HepG2 (cell line): ENCODE results near the gene PAPSS1. TPM values are rescaled to one million over a fixed set of nuclear protein-coding genes. Genes with fewer than 3 reads are reported as not detected.

Experiments
- ATAC-seq: fragments of 200-7000 bp; cut with Tn5 transposase; 3 replicates; pipeline ENCODE4 v1.9.1; 2020; ENCODE audit warnings: mild to moderate bottlenecking, moderate library complexity
- BruUV-seq: library from RNA; stranded (reverse); fragments of 400-500 nt; replicated peaks from 2 replicates; lab custom pipeline; 2021; lab: Mats Ljungman, UMichigan
- CTCF ChIA-PET: fragments of 300-600 bp; formaldehyde crosslinking; extraction: SDS; loops from one replicate; lab custom pipeline; 2021; ENCODE audit warnings: low total read pairs, inconsistent platforms, low intra/inter-chr PET ratio; lab: Yijun Ruan, JAX
- POLR2A ChIA-PET: fragments of 350-600 bp; sonication (Branson Sonifier 250); formaldehyde crosslinking; loops from one replicate; lab custom pipeline; 2020; ENCODE audit warnings: antibody characterized with exemption, inconsistent platforms; lab: Yijun Ruan, JAX
- DNase-seq: peaks from one replicate; pipeline ENCODE4 v3.0.0-alpha.2; 2015; ENCODE audit warnings: low spot score
- FAIRE-seq: peaks from 3 replicates; lab custom pipeline; 2011; peaks lifted over from hg19 to GRCh38; lab: Jason Lieb, UNC
- H2AFZ ChIP-seq: one replicate; pipeline ENCODE4 v1.6.1; 2011; ENCODE audit warnings: low read length, inconsistent platforms
- H3K27ac ChIP-seq: fragments of 300-600 bp; 3 replicates; pipeline ENCODE4 v1.8.0; 2011; ENCODE audit warnings: mixed run types, mild to moderate bottlenecking, mixed read lengths, low read length, inconsistent platforms; ENCODE audit not compliant: insufficient read depth; ENCODE audit errors: extremely low read length
- H3K27me3 ChIP-seq, 2 experiments: fragments of 200-600 bp in 1 of 2; 2 replicates in 1 of 2; 3 replicates in 1 of 2; pipeline versions ENCODE4 v1.6.0 to v1.8.0; 2011; ENCODE audit warnings: low read length in 2 of 2, mild to moderate bottlenecking in 2 of 2, moderate library complexity in 2 of 2, inconsistent platforms in 1 of 2; ENCODE audit not compliant: insufficient read depth in 2 of 2, control insufficient read depth in 1 of 2
- H3K36me3 ChIP-seq, 2 experiments: fragments of 200-600 bp in 1 of 2; replicated peaks in 1 of 2; 2 replicates in 1 of 2; 3 replicates in 1 of 2; pipeline versions ENCODE4 v1.5.1 to v1.8.0; 2011; ENCODE audit warnings: low read length in 2 of 2, inconsistent platforms in 1 of 2; ENCODE audit not compliant: insufficient read depth in 2 of 2, control insufficient read depth in 1 of 2
- H3K4me1 ChIP-seq: 2 replicates; pipeline ENCODE4 v1.5.1; 2012; ENCODE audit warnings: low read length, inconsistent platforms; ENCODE audit not compliant: insufficient read depth
- H3K4me2 ChIP-seq: 2 replicates; pipeline ENCODE4 v1.6.0; 2011; ENCODE audit warnings: low read depth, low read length, inconsistent platforms
- H3K4me3 ChIP-seq, 3 experiments: fragments of 200-600 bp in 1 of 3; sonication (generic), shearing (Covaris generic) in 1 of 3; replicated peaks in 1 of 3; 2 replicates each; pipeline ENCODE4 v1.5.1; 2011 to 2016; ENCODE audit warnings: low read length in 3 of 3, inconsistent platforms in 2 of 3, low read depth in 2 of 3, mild to moderate bottlenecking in 2 of 3, control low read depth in 1 of 3, mixed read lengths in 1 of 3; ENCODE audit not compliant: insufficient read depth in 1 of 3
- H3K79me2 ChIP-seq: one replicate; pipeline ENCODE4 v1.6.1; 2011; ENCODE audit warnings: low read length, inconsistent platforms; ENCODE audit not compliant: insufficient read depth
- H3K9ac ChIP-seq: 2 replicates; pipeline ENCODE4 v1.6.0; 2011; ENCODE audit warnings: mild to moderate bottlenecking, low read depth, low read length, inconsistent platforms; ENCODE audit not compliant: insufficient read depth
- H3K9me3 ChIP-seq: 2 replicates; pipeline ENCODE4 v1.5.1; 2012; ENCODE audit warnings: mild to moderate bottlenecking, low read length
- H4K20me1 ChIP-seq: 2 replicates; pipeline ENCODE4 v1.6.0; 2011; ENCODE audit warnings: inconsistent platforms, mild to moderate bottlenecking, low read length, moderate library complexity; ENCODE audit not compliant: insufficient read depth
- CHD2 ChIP-seq: IDR thresholded peaks from 2 replicates; pipeline ENCODE4 v1.6.1; 2011; ENCODE audit warnings: low read depth, low read length, improper control_type of control experiment
- DR1 ChIP-seq: sonication (generic); formaldehyde crosslinking; IDR thresholded peaks from 2 replicates; pipeline ENCODE4 v1.8.0; 2021; ENCODE audit warnings: mild to moderate bottlenecking, missing genetic modification reagents, inconsistent platforms
- HMG20A ChIP-seq: IDR thresholded peaks from 2 replicates; pipeline ENCODE4 v1.6.1; 2016; ENCODE audit warnings: borderline replicate concordance
- PHB2 ChIP-seq: fragments of 450-650 bp; IDR thresholded peaks from 2 replicates; pipeline ENCODE4 v1.6.1; 2018; ENCODE audit not compliant: partially characterized antibody
- POLR2A ChIP-seq, 2 experiments: IDR thresholded peaks; 2 replicates each; pipeline ENCODE4 v1.6.1; 2011; ENCODE audit warnings: low read depth in 2 of 2, low read length in 2 of 2, mild to moderate bottlenecking in 1 of 2, moderate library complexity in 1 of 2; ENCODE audit not compliant: insufficient read depth in 1 of 2
- RXRB ChIP-seq: IDR thresholded peaks from 2 replicates; pipeline ENCODE4 v1.6.1; 2016; ENCODE audit warnings: borderline replicate concordance, missing genetic modification reagents, missing compliant biosample characterization
- SNRNP70 ChIP-seq: fragments of 200-400 bp; formaldehyde crosslinking; IDR thresholded peaks from 2 replicates; pipeline ENCODE4 v1.6.1; 2017; ENCODE audit warnings: mild to moderate bottlenecking, low read depth, low read length, moderate library complexity
- TCF12 ChIP-seq, 2 experiments: fragments of 450-650 bp in 1 of 2; sonication (generic) in 1 of 2; formaldehyde crosslinking in 1 of 2; IDR thresholded peaks; 2 replicates each; pipeline versions ENCODE4 v1.6.1 to v1.8.0; 2017 to 2022; ENCODE audit warnings: antibody characterized with exemption in 1 of 2, mild to moderate bottlenecking in 1 of 2, missing genetic modification reagents in 1 of 2, moderate library complexity in 1 of 2
- TMF1 ChIP-seq: sonication (generic); formaldehyde crosslinking; IDR thresholded peaks from 2 replicates; pipeline ENCODE4 v1.8.1; 2022; ENCODE audit warnings: low read depth, missing genetic modification reagents
- U2AF1 ChIP-seq: fragments of 200-400 bp; formaldehyde crosslinking; optimal IDR thresholded peaks from 2 replicates; pipeline ENCODE3; 2017; ENCODE audit warnings: mild to moderate bottlenecking, low read depth, low read length
- XBP1 ChIP-seq: sonication (generic); formaldehyde crosslinking; IDR thresholded peaks from 2 replicates; pipeline ENCODE4 v1.5.0; 2020; ENCODE audit warnings: missing genetic modification reagents
- YEATS2 ChIP-seq: sonication (generic); formaldehyde crosslinking; IDR thresholded peaks from 2 replicates; pipeline ENCODE4 v1.4.0; 2020; ENCODE audit warnings: missing genetic modification reagents, borderline replicate concordance
- ZFP82 ChIP-seq: sonication (generic); formaldehyde crosslinking; IDR thresholded peaks from 2 replicates; pipeline ENCODE4 v1.5.1; 2020; ENCODE audit warnings: mild to moderate bottlenecking, missing genetic modification reagents, borderline replicate concordance
- ZNF3 ChIP-seq: IDR thresholded peaks from 2 replicates; pipeline ENCODE4 v1.7.0; 2017; ENCODE audit warnings: inconsistent platforms
- ZNF329 ChIP-seq: sonication (generic); formaldehyde crosslinking; IDR thresholded peaks from 2 replicates; pipeline ENCODE4 v1.9.0; 2021; ENCODE audit warnings: low read depth, mild to moderate bottlenecking, missing genetic modification reagents
- ZNF572 ChIP-seq: sonication (generic); formaldehyde crosslinking; IDR thresholded peaks from 2 replicates; pipeline ENCODE4 v1.5.1; 2020; ENCODE audit warnings: mild to moderate bottlenecking, missing genetic modification reagents
- ZNF672 ChIP-seq: sonication (generic); formaldehyde crosslinking; IDR thresholded peaks from 2 replicates; pipeline ENCODE4 v1.8.1; 2022; ENCODE audit warnings: missing genetic modification reagents
- WGBS: methylation state at CpG from one replicate; pipeline ENCODE4 v1.1.6; 2017; ENCODE audit warnings: low lambda C conversion rate; 5-methylcytosine and 5-hydroxymethylcytosine counted together
- in situ Hi-C: cut with HindIII; loops from 2 replicates; pipeline ENCODE4 v1.10.0; 2017; ENCODE audit warnings: low pct_unique_long_range_greater_than_20kb; ENCODE audit not compliant: extremely low pct_ligation_motif_present
- intact Hi-C: fragments of 100-400 bp; cut with micrococcal nuclease; formaldehyde crosslinking; loops from one replicate; pipeline ENCODE4 v1.10.0; 2022; ENCODE audit not compliant: unreplicated experiment
- polyA plus RNA-seq, 8 experiments: library from polyadenylated mRNA; depleted of rRNA in 3 of 8; stranded (reverse) in 7 of 8; unstranded in 1 of 8; fragments of >200 nt; fragmentation: Illumina TruSeq in 4 of 8; extraction: Trizol in 4 of 8; gene quantifications; 2 replicates each; pipeline versions ENCODE4 v1.2.1 to v1.2.3, GENCODE V29; 2011 to 2016; ENCODE audit warnings: low read depth in 4 of 8, missing spikeins in 1 of 8, mixed read lengths in 1 of 8; ENCODE audit not compliant: insufficient read depth in 1 of 8
- total RNA-seq, 5 experiments: library from RNA; depleted of rRNA; stranded (reverse); fragments of >200 nt; fragmentation: Illumina TruSeq; extraction: Trizol; gene quantifications; 2 replicates each; pipeline ENCODE4 v1.2.3, GENCODE V29; 2016; ENCODE audit warnings: low read depth in 1 of 5
- TF ChIP-seq, protein P1 (sequence below): sonication (generic); formaldehyde crosslinking; IDR thresholded peaks from 2 replicates; pipeline ENCODE4 v1.5.0; 2020; ENCODE audit warnings: missing genetic modification reagents

The PAPSS1 gene
- total and polyA plus RNA-seq, 2 of the 13 experiments (the other 11 are each of a cell fraction or from before 2014, with no cell fraction given): 105 to 126 TPM

- Histone ChIP-seq H3K4me3 (no peak overlapping the region), H3K4me1 (peaks cover 18% of the 10 kb centered on the region), H3K27ac (no peak overlapping the region), H3K4me2 (no peak overlapping the region), H3K79me2 (no peaks in the 10 kb centered on the region), H2AFZ (no peak overlapping the region), H4K20me1 (no peaks in the 10 kb centered on the region), H3K27me3 (0 out of 5 replicates have a peak, but pooled peaks cover 0 to 1% of the 10 kb centered on the region in 2 experiments), H3K9ac (no peak overlapping the region), H3K9me3 (no peaks in the 10 kb centered on the region), H3K36me3 (no peaks in the 10 kb centered on the region)
- CTCF ChIA-PET: no interaction called here
- in situ Hi-C loops (no loop called here), intact Hi-C loops (no loop called here)
- POLR2A ChIA-PET: no interaction called here
- ATAC-seq: no peak
- 56% methylated on average over 5 of the region's 5 CpGs for WGBS
- no TSS peak for BruUV-seq
- DNase-seq: no peak
- FAIRE-seq: no peak
- no peak for TF ChIP-seq RXRB (CRISPR knock-in tag)
- TF ChIP-seq XBP1 (CRISPR knock-in tag): no peak
- TF ChIP-seq HMG20A (CRISPR knock-in tag): no peak
- no peak for TF ChIP-seq YEATS2 (CRISPR knock-in tag)
- TF ChIP-seq TCF12 (IDR thresholded peaks at IDR 0.05): no peak
- no peak for TF ChIP-seq TCF12 (CRISPR knock-in tag; IDR thresholded peaks at IDR 0.05)
- TF ChIP-seq ZNF329 (CRISPR knock-in tag): no peak
- TF ChIP-seq U2AF1: no peak
- TF ChIP-seq, protein P1, sequence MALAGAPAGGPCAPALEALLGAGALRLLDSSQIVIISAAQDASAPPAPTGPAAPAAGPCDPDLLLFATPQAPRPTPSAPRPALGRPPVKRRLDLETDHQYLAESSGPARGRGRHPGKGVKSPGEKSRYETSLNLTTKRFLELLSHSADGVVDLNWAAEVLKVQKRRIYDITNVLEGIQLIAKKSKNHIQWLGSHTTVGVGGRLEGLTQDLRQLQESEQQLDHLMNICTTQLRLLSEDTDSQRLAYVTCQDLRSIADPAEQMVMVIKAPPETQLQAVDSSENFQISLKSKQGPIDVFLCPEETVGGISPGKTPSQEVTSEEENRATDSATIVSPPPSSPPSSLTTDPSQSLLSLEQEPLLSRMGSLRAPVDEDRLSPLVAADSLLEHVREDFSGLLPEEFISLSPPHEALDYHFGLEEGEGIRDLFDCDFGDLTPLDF (CRISPR knock-in tag): no peak
- no peak for TF ChIP-seq ZFP82 (CRISPR knock-in tag)
- TF ChIP-seq ZNF3 (CRISPR knock-in tag): no peak
- no peak for TF ChIP-seq POLR2A (IDR thresholded peaks at IDR 0.05; ENCODE audit: insufficient read depth in 1 of 2, low read depth in 2 of 2, low read length in 2 of 2)
- no peak for TF ChIP-seq CHD2
- no peak for TF ChIP-seq ZNF672 (CRISPR knock-in tag)
- no peak for TF ChIP-seq PHB2
- TF ChIP-seq DR1 (CRISPR knock-in tag): no peak
- TF ChIP-seq SNRNP70: no peak
- TF ChIP-seq TMF1: no peak
- no peak for TF ChIP-seq ZNF572 (CRISPR knock-in tag)
Observed at GRCh38 chr4:107747748-107748486, 27.9 kb upstream of the PAPSS1 start.
